ENCODE data around the gene CCDC33.

Gene CCDC33

DNA sequence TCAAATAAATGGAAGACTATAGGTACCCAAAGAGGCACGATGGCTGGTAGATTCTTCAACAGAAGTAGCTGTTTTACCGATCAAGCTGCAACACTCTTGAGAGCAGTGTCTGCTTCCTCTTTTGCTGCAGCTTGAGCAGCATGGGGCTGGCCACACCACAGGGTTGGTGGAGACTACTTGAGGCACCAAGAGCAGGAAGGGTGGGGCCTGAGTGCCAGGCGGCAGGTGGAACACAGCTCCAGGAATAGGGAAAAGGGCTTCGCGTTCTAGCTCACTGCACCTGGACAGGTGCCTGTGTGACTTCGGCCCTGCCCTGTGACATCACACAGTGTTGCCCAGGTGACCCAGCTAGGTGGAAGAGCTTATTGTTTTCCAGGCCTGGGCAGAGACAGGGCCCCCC, at the start of gene CCDC33:
Gene CCDC33, plus strand, starts transcription at position 365 of the 400 bp plus-strand sequence. CDS start 394 bp downstream, outside the sequence.
- no peak for TF ChIP-seq GATA3 (IDR thresholded peaks at IDR 0.05; ENCODE audit: low read depth, low read length)
- TF ChIP-seq GATA2 (IDR thresholded peaks at IDR 0.05; ENCODE audit: low read depth, low read length): no peak

DNA sequence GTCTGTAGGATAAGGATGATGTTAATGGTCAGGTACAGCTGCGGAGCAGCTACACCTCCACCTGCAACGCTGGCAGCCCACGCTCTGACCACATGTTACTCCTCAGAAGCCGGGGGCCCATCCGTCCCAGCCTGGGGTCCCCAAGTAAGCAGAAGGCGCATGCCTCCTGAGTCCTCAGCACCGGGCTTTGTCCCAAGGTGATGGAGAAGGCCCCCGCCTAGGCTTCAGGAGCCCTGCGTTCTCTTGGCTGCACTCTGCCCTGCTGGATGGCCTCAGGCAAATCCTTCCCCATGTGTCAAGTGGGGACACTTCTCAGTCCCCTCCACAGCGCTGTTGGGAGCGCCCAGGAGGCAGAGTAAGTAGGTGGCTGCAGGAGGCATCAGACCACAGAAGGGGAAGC, 47.9 kb upstream of the CCDC33 start:
- TF ChIP-seq GATA2 (IDR thresholded peaks at IDR 0.05; ENCODE audit: low read depth, low read length) (no peak), GATA3 (IDR thresholded peaks at IDR 0.05; ENCODE audit: low read depth, low read length) (no peak)

DNA sequence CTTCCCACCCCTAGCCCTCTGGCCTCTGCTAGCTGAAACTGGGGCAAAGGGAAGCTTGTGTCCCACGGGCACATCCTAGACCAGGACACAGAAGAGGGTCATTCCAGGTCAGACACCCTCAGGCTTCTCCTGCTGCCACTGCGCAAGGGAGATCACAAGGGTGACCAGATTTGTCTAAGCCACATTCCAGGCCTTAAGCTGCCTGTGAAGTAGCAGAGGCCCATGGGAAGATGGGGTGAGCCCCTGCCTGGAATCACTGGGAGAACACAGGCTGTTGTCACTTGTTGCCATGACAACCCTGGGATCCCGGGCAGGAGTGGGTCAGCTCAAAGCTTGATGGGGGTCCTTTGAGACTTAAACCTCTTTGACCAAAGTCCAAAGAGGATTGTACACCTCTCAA, 44.3 kb upstream of the CCDC33 start:
- TF ChIP-seq GATA2 (IDR thresholded peaks at IDR 0.05; ENCODE audit: low read depth, low read length): no peak
- no peak for TF ChIP-seq GATA3 (IDR thresholded peaks at IDR 0.05; ENCODE audit: low read depth, low read length)

DNA sequence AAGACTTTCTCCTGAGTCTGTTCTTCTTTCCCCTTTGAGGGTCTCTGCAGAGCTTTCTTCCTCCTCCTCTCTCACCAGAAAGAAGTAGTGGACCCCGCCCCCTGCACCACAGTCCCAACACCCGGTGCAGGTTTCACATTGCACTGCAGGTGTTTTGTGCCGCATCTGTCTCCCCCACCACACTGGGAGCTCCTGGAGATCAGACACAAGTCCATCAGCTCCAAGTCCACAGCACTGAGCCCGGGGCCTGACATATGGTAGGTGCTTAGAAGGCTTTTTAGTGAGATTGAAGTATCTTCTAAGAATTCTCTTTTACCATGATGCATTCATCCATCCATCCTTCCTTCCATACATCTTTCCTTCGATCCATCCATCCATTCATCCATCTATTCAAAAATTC, 43.4 kb upstream of the CCDC33 start:
- TF ChIP-seq GATA3 (IDR thresholded peaks at IDR 0.05; ENCODE audit: low read depth, low read length) (no peak), GATA2 (IDR thresholded peaks at IDR 0.05; ENCODE audit: low read depth, low read length) (no peak)

DNA sequence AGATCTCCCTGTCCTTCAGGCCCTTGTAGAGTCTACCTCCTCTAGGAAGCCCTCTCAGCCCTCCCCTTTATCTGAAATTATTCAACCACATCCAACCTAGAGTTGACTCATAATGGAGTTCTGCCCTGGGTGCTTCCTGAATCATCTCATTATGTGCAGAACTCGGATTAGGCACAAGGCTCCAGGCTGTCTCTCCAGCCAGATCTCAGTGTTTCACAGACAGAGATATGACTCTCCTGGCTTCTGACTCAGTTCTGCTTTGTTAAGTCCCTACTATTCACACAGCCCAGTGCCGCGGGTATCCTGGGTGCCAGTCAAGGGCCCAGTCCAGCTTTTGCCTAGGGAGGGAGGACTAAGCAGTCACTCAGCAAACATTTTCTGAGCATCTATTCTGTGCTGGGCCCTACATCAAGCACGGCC, 42.8 kb upstream of the CCDC33 start:
- TF ChIP-seq GATA3 (IDR thresholded peaks at IDR 0.05; ENCODE audit: low read depth, low read length) (no peak), GATA2 (IDR thresholded peaks at IDR 0.05; ENCODE audit: low read depth, low read length) (no peak)

DNA sequence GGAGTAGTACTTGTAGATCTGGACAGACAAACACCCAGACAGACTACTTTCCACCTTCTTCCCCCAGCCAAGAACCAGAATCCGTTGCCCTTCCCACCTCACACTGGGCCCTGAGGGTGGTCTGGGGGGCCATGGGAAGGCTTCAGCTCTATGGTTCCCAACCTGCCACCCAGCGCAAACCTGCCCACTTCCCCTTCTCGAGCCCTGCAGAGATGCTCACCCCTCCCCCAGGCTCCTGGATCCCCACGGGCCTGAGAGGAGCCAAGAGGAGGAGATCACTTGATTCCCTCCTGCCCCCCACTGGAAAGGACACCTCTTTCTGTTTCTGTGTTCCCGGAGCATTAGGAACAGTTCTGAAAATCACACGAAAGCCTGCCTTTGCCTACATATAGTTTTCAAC, 42.2 kb upstream of the CCDC33 start:
- TF ChIP-seq GATA2 (IDR thresholded peaks at IDR 0.05; ENCODE audit: low read depth, low read length): no peak
- TF ChIP-seq GATA3 (IDR thresholded peaks at IDR 0.05; ENCODE audit: low read depth, low read length): no peak

DNA sequence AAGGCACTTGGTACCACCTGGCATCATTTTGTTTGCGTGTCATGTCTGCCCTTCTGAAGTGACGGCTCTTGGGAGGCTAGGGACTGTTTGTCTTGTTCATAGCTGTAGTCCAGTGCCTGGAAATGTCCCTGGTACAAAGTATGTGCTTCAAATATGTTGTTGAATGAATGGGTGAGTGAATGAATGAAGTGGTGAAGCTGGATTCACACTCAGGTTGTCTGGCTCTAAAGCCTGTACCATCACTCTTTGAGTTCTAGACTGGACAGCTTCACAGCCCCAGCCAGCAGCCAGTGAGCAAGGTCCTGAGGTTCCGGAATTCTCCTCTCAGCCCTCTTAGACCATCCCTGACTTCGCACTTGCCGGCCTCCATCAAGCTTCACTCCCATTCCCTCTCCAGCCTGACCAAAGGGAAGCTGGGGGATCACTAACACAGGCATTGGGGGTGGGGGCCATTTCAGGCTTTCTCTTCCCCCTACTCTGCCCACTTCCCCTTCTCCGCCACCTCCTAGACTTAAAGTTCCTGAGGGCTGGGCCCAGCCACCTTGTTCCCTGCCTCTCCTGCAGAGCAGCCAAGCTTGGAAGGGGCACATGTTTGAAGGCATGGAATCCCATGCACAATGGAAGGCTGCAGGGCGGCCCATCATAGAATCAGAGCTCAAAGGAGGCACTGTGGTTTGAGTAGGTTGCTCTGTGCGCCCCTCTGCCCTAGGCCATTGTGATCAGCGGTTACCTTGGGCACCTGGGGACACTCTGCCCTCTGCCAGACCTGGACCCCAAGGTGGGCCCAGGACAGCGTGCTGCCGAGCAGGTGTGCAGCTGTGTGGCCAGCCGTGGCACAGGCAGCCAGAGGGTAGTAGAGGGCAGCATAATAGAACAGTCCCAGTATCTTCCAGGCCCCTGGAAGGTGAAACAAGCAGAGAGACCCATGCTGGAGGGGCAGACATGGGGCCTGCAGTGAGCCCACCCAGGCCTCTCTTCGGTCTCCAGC, 41.3 kb upstream of the CCDC33 start:
- TF ChIP-seq GATA2 (IDR thresholded peaks at IDR 0.05; ENCODE audit: low read depth, low read length) (no peak), GATA3 (IDR thresholded peaks at IDR 0.05; ENCODE audit: low read depth, low read length) (no peak)

DNA sequence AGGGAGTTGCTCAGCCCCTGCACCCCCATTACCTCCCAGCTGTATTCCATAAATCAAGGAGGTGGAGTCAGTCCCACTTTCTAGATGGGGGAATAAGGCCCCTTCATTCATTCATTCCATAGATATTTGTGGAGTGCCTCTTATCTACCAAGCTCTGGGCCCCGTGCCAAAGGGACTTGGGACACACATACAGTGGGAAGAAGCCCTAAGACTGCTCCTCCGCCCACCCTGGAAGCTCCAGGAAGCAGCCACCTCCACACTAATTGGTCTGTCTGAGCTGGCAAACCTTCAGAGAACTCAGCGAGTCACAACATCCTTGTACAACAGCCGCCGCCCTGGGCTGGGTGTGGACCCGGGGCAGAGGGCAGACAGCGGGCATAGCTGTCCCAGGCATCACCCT, 40.0 kb upstream of the CCDC33 start:
- no peak for TF ChIP-seq GATA3 (IDR thresholded peaks at IDR 0.05; ENCODE audit: low read depth, low read length)
- no peak for TF ChIP-seq GATA2 (IDR thresholded peaks at IDR 0.05; ENCODE audit: low read depth, low read length)

DNA sequence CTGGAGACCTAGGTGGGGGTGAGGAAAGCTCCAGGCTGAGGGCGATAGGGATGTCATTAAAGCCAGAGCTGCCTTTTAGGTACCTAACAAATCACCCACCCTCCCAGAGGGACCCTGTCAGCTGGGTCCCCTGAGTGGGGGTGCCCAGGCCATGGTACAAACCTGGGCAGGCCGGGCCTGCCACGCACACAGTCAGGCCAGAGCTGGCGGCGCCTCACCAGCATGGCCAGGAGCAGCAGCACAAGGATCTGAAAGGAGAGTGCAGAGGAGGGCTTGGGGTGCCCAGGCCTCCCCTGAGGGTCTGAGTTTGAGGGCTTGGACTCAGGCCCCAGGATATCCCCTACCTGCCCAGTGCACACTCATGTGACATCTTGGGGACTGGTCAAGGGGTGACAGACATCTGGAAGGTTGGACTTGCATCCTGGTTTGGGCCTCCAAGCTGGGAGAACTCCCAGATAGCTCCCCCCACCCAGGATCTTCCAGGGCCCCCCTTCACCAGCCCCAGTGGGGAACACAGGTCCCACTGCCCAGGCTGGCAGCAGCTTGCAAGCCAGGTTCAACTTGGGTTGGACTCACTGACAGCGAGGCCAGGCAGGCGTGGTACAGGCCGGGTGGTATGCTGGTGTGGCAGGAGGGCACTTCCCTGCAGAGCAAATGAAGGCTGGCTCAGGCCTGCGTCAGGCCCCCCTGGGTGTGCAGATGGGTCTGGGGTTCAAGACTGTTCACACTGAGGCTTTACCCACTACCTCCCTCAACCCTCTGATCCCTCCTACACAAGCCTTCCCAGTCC, 38.8 kb upstream of the CCDC33 start:
- no peak for TF ChIP-seq GATA2 (IDR thresholded peaks at IDR 0.05; ENCODE audit: low read depth, low read length)
- no peak for TF ChIP-seq GATA3 (IDR thresholded peaks at IDR 0.05; ENCODE audit: low read depth, low read length)

DNA sequence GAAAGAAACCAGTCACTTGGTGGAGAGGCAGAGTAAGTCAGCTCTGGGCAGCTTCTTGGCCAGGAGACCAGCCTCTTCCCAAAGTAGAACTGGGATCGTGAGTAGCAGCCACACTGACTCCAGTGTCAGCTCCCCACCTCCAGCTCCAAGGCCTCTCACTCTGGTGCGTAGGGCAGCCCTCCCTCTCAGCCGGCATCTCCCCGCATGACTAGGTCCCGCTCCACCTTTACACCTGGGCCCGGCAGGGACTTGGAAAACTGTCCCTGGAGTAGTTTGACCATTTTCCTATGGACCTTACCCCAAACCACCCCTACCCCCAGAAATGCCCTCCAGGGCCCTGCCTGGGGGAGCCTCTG, 36.9 kb upstream of the CCDC33 start:
- no peak for TF ChIP-seq GATA3 (IDR thresholded peaks at IDR 0.05; ENCODE audit: low read depth, low read length)
- TF ChIP-seq GATA2 (IDR thresholded peaks at IDR 0.05; ENCODE audit: low read depth, low read length): no peak

DNA sequence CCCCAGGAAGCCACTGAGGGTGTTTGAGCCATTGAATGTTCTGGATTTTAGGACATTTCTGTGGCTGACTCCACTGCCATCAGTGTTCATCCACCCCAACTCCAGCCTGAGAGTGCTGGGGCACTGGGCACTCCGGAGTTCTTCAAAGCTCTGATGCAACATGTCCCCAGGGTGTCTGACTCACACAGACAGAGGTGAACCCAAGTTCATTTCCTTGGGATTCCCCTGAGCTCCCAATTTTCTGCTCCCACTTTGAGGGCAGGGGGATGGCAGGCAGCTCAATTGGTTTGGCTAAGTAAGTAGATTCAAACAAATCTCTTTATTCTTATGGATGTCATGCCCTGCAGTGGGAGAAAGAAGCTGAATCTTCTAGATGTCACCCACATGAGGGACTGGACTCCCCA, 35.7 kb upstream of the CCDC33 start:
- TF ChIP-seq GATA2 (IDR thresholded peaks at IDR 0.05; ENCODE audit: low read depth, low read length) (no peak), GATA3 (IDR thresholded peaks at IDR 0.05; ENCODE audit: low read depth, low read length) (no peak)

DNA sequence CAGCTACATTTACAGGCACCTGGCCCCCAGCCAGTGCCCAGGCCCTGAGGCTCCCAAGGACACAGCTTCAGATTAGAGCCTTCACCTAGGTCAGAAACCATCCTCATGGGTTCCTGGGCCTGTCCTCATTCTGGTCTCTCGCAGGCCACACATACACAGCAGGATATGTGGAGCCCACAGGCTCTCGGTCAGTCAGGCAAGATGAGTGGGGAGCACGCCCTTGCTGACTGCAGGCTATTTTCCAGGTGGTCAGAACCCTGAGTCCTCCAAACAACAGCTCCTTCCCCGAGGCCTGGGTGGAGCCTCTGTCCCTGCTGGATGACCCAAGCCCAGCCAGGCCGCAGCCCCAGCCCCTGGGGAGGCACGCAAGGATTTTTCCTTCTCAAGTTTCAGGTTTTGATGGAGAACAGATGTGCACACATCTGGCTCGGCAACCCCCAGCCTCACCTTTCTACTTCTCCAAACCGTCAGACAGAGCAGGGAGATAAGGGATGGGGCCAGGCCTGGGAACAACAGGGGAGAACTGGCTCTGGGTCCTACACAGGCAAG, 35.2 kb upstream of the CCDC33 start:
- peak; percentile 62 for TF ChIP-seq GATA2 (IDR thresholded peaks at IDR 0.05; ENCODE audit: low read depth, low read length)
- no peak for TF ChIP-seq GATA3 (IDR thresholded peaks at IDR 0.05; ENCODE audit: low read depth, low read length)

DNA sequence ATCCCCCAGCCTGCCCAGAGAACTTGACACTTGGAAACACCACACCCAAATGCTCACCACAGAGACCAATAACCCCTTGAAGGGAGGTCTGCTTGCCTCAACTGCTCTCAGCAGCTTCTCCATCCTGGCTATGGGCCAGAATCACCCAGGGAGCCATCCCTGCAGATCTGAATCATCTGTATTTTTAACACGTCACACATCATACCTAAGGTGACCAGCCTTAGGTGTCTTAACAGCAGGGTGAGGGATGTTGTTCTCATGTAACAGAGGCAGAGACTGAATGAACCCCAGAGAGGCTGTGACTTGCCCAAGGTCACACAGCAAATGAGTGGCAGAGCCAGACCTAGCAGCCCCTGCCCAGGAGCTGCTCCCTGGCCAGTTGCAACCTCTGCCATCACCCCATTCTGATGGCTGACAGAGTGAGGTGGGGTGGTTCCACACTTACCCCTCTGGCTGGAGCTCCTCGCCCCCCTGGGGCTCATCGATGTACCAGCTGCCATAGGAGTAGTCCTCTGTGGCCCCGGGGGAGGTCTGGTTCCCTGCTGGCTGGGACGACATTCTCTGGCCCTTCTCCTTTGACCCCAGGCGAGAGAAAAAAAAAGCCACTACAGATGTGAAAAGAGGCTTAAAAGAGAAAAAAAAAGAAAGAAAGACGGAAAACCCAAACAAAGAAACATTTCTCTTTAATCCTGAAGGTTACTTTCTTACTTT, 34.3 kb upstream of the CCDC33 start:
- TF ChIP-seq GATA3 (IDR thresholded peaks at IDR 0.05; ENCODE audit: low read depth, low read length) (no peak), GATA2 (IDR thresholded peaks at IDR 0.05; ENCODE audit: low read depth, low read length) (no peak)
